Eye (tissue), 1 donor: ENCODE data around the gene KRTAP9-7.

ENCODE experiments used
- DNase-seq: peaks from one replicate; pipeline ENCODE4 v3.0.0-alpha.2; 2015

KRTAP9-7 gene

GRCh38 chr17:41278176-41278955 lies 2.9 kb downstream of the KRTAP9-7 start:
- no peak for DNase-seq

- DNase-seq: no peak
Measured at GRCh38 chr17:41284043-41284442, 8.5 kb downstream of the KRTAP9-7 start.

GRCh38 chr17:41284546-41284945 lies 9.0 kb downstream of the KRTAP9-7 start:
- DNase-seq: no peak

GRCh38 chr17:41287050-41287449 lies 11.6 kb downstream of the KRTAP9-7 start:
- DNase-seq: no peak

GRCh38 chr17:41294016-41294415 lies 18.5 kb downstream of the KRTAP9-7 start:
- no peak for DNase-seq

- DNase-seq: no peak
Measured at GRCh38 chr17:41296846-41297245, 21.3 kb downstream of the KRTAP9-7 start.

- no peak for DNase-seq
Measured at GRCh38 chr17:41298458-41299135, 23.1 kb downstream of the KRTAP9-7 start.

- no peak for DNase-seq
Measured at GRCh38 chr17:41301204-41301790, 25.8 kb downstream of the KRTAP9-7 start.

- no peak for DNase-seq
Measured at GRCh38 chr17:41301916-41302901, 26.7 kb downstream of the KRTAP9-7 start, which contains the start of gene KRTAP29-1. KRTAP29-1 (minus strand) TSS chr17:41302851; CDS start chr17:41302851, 0 bp downstream.

GRCh38 chr17:41302981-41303380 lies 27.5 kb downstream of the KRTAP9-7 start:
- no peak for DNase-seq

GRCh38 chr17:41304091-41304490 lies 28.6 kb downstream of the KRTAP9-7 start:
- no peak for DNase-seq

- no peak for DNase-seq
Measured at GRCh38 chr17:41307647-41308046, 32.1 kb downstream of the KRTAP9-7 start.

GRCh38 chr17:41308251-41308917 lies 32.9 kb downstream of the KRTAP9-7 start:
- no peak for DNase-seq

GRCh38 chr17:41308918-41309359 lies 33.4 kb downstream of the KRTAP9-7 start, which contains the start of gene KRTAP16-1:
KRTAP16-1 (minus strand) TSS chr17:41309309; CDS start chr17:41309253, 56 bp downstream.
- DNase-seq: no peak

GRCh38 chr17:41311111-41311510 lies 35.6 kb downstream of the KRTAP9-7 start:
- no peak for DNase-seq

GRCh38 chr17:41315204-41315794 lies 39.8 kb downstream of the KRTAP9-7 start, which contains the start of gene KRTAP17-1:
KRTAP17-1 (minus strand) TSS chr17:41315710; CDS start chr17:41315650, 60 bp downstream.
- no peak for DNase-seq

GRCh38 chr17:41315814-41316445 lies 40.4 kb downstream of the KRTAP9-7 start:
- DNase-seq: no peak

- no peak for DNase-seq
Measured at GRCh38 chr17:41318231-41318630, 42.7 kb downstream of the KRTAP9-7 start.

GRCh38 chr17:41322094-41322902 lies 46.8 kb downstream of the KRTAP9-7 start:
- DNase-seq: peak; percentile 62
